Panc1 (cell line): ENCODE measurements around the gene FNTB.

ENCODE experiments used
- POLR2AphosphoS5 ChIP-seq: IDR thresholded peaks from 2 replicates; pipeline ENCODE4 v1.6.1; 2012; ENCODE audit warnings: mild to moderate bottlenecking, low read depth, low read length, moderate library complexity
- TF ChIP-seq, protein P1 (sequence below): fragments of 450-650 bp; IDR thresholded peaks from 2 replicates; pipeline ENCODE4 v1.5.1; 2017; ENCODE audit warnings: mild to moderate bottlenecking

DNA sequence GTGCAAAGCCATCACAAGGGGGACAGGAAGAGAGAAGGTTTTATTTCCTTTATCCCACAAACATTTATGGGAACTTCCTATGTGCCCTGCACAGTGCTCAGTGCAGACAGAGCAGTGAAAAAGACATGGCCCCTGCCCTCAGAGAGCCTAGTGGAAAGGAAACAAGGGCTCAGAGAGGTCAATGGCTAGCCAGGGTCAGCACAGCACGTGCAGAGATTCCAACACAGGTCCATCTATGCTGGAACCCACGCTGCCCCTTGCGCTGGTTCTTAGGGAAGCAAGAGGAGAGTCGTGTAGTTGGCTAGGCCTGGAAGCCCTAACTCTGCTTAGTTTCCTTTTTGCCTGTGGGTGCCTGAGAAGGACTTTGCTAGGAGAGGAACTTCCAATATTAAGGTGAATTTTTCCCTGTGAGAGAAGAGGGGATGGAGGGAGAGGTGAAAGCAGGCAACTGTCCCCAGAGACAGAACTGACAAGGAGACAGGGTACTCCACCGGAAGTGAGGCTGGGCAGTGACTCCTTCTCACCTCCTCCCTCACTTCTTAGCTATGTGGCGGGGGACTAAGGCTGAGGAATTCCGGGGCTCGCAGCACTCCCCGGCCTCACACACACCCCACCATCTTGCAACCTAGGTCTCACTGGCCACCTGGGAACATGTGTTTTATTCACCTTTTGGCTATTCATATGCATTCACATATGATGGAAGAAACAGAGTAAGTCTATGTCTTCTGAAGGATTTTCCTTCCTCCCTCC lies 32.0 kb upstream of the FNTB start:
- TF ChIP-seq, protein P1, sequence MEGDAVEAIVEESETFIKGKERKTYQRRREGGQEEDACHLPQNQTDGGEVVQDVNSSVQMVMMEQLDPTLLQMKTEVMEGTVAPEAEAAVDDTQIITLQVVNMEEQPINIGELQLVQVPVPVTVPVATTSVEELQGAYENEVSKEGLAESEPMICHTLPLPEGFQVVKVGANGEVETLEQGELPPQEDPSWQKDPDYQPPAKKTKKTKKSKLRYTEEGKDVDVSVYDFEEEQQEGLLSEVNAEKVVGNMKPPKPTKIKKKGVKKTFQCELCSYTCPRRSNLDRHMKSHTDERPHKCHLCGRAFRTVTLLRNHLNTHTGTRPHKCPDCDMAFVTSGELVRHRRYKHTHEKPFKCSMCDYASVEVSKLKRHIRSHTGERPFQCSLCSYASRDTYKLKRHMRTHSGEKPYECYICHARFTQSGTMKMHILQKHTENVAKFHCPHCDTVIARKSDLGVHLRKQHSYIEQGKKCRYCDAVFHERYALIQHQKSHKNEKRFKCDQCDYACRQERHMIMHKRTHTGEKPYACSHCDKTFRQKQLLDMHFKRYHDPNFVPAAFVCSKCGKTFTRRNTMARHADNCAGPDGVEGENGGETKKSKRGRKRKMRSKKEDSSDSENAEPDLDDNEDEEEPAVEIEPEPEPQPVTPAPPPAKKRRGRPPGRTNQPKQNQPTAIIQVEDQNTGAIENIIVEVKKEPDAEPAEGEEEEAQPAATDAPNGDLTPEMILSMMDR = no peak
- no peak for TF ChIP-seq POLR2AphosphoS5
